ENCODE measurements around the gene DAAM1. TPM values are rescaled to one million over a fixed set of nuclear protein-coding genes. Genes with fewer than 3 reads are reported as not detected.

Gene DAAM1
- total and polyA plus RNA-seq, 2 donors (not counting 1 experiment from before 2014, with no cell fraction given) = 11.2 to 34.3 TPM

- Histone ChIP-seq H3K9ac (ENCODE audit: low read length) (no peak overlapping the region), H2AFZ (ENCODE audit: insufficient read depth, low read depth, low read length, poor library complexity, severe bottlenecking) (no peak overlapping the region), H3K9me3 (ENCODE audit: control extremely low read depth in 1 of 3, control insufficient read depth in 2 of 3, insufficient read depth in 1 of 3, low read length in 2 of 3) (no peaks in the 10 kb centered on the region), H4K20me1 (ENCODE audit: control insufficient read depth, insufficient read depth, low read length, poor library complexity, severe bottlenecking) (no peaks in the 10 kb centered on the region), H3K36me3 (replicated peaks in 1 of 2; ENCODE audit: control extremely low read depth in 1 of 2, control insufficient read depth in 1 of 2, extremely low read depth in 1 of 2, insufficient read depth in 2 of 2, low read length in 1 of 2) (peaks cover 0 to 12% of the 10 kb centered on the region in 2 experiments), H3K27me3 (replicated peaks in 1 of 4; ENCODE audit: control extremely low read depth in 1 of 4, control insufficient read depth in 3 of 4, insufficient read depth in 4 of 4, low read length in 3 of 4) (no peaks in the 10 kb centered on the region), H3K4me1 (ENCODE audit: control insufficient read depth in 2 of 2, insufficient read depth in 2 of 2, low read length in 2 of 2) (no peaks in the 10 kb centered on the region), H3K79me2 (ENCODE audit: control insufficient read depth, insufficient read depth, low read length) (no peaks in the 10 kb centered on the region), H3K4me2 (replicated peaks; ENCODE audit: low read depth, low read length, poor library complexity, severe bottlenecking) (no peak overlapping the region), H3K27ac (ENCODE audit: low read length in 2 of 2) (no peak overlapping the region), H3K4me3 (ENCODE audit: control extremely low read depth in 1 of 5, extremely low read depth in 1 of 5, insufficient read depth in 1 of 5, low read depth in 2 of 5, low read length in 4 of 5) (no peak overlapping the region)
- H3K9me3 Mint-ChIP-seq (ENCODE audit: insufficient read depth) = no peaks in the 10 kb centered on the region
- H3K27ac Mint-ChIP-seq = no peak overlapping the region
- H3K4me1 Mint-ChIP-seq = no peaks in the 10 kb centered on the region
- ChIA-PET CTCF (interaction anchor here (1.4 kb wide), 1 partner anchor 26 kb away, joined by 3 read pairs; no protein-coding TSS in a partner anchor), POLR2A (no interaction called here)
- DNase-seq = no peak
- TF ChIP-seq CTCF (IDR thresholded peaks at IDR 0.05) = no peak
- TF ChIP-seq EZH2 (IDR thresholded peaks at IDR 0.05; ENCODE audit: borderline replicate concordance, insufficient read depth, low read depth, low read length, poor library complexity, severe bottlenecking) = no peak
- 94% methylated on average over 2 of the region's 6 CpGs for WGBS (ENCODE audit: insufficient coverage)
- no peak overlapping the region for H3K4me3 Mint-ChIP-seq
- no peak for ATAC-seq (ENCODE audit: low read depth)
- H3K27me3 Mint-ChIP-seq = no peaks in the 10 kb centered on the region
- intact Hi-C loops (cut with micrococcal nuclease) = no loop called here
These were observed 151.3 kb downstream of the DAAM1 start for GRCh38 chr14:59339524-59340330.

GRCh38 chr14:59341858-59342477, 153.5 kb downstream of the DAAM1 start:
- ATAC-seq (ENCODE audit: low read depth) (no peak), DNase-seq (no peak)
- Mint-ChIP-seq H3K4me3 (no peak overlapping the region), H3K27me3 (no peaks in the 10 kb centered on the region), H3K27ac (no peak overlapping the region), H3K4me1 (peaks cover under 1% of the 10 kb centered on the region), H3K9me3 (ENCODE audit: insufficient read depth) (no peaks in the 10 kb centered on the region)
- WGBS (ENCODE audit: insufficient coverage) = 100% methylated on average over 1 of the region's 4 CpGs
- Histone ChIP-seq H3K4me2 (replicated peaks; ENCODE audit: low read depth, low read length, poor library complexity, severe bottlenecking) (no peak overlapping the region), H3K4me3 (ENCODE audit: control extremely low read depth in 1 of 5, extremely low read depth in 1 of 5, insufficient read depth in 1 of 5, low read depth in 2 of 5, low read length in 4 of 5) (no peak overlapping the region), H3K4me1 (ENCODE audit: control insufficient read depth in 2 of 2, insufficient read depth in 2 of 2, low read length in 2 of 2) (no peaks in the 10 kb centered on the region), H3K27me3 (replicated peaks in 1 of 4; ENCODE audit: control extremely low read depth in 1 of 4, control insufficient read depth in 3 of 4, insufficient read depth in 4 of 4, low read length in 3 of 4) (no peaks in the 10 kb centered on the region), H3K79me2 (ENCODE audit: control insufficient read depth, insufficient read depth, low read length) (no peaks in the 10 kb centered on the region), H3K9me3 (ENCODE audit: control extremely low read depth in 1 of 3, control insufficient read depth in 2 of 3, insufficient read depth in 1 of 3, low read length in 2 of 3) (no peaks in the 10 kb centered on the region), H4K20me1 (ENCODE audit: control insufficient read depth, insufficient read depth, low read length, poor library complexity, severe bottlenecking) (no peaks in the 10 kb centered on the region), H3K9ac (ENCODE audit: low read length) (no peak overlapping the region), H3K27ac (ENCODE audit: low read length in 2 of 2) (no peak overlapping the region), H3K36me3 (replicated peaks in 1 of 2; ENCODE audit: control extremely low read depth in 1 of 2, control insufficient read depth in 1 of 2, extremely low read depth in 1 of 2, insufficient read depth in 2 of 2, low read length in 1 of 2) (peaks cover 0 to 9% of the 10 kb centered on the region in 2 experiments), H2AFZ (ENCODE audit: insufficient read depth, low read depth, low read length, poor library complexity, severe bottlenecking) (no peak overlapping the region)
- ChIA-PET CTCF (no interaction called here), POLR2A (no interaction called here)
- TF ChIP-seq CTCF (IDR thresholded peaks at IDR 0.05) = no peak
- TF ChIP-seq EZH2 (IDR thresholded peaks at IDR 0.05; ENCODE audit: borderline replicate concordance, insufficient read depth, low read depth, low read length, poor library complexity, severe bottlenecking) = no peak
- intact Hi-C loops (cut with micrococcal nuclease) = no loop called here
